ENCODE results near the gene CDK15.
"Not testable (repeated sequence)": the region's sequence is repeated elsewhere in the genome, so short reads cannot be mapped to it uniquely, and the experiment has no call there.

CDK15 gene

DNA sequence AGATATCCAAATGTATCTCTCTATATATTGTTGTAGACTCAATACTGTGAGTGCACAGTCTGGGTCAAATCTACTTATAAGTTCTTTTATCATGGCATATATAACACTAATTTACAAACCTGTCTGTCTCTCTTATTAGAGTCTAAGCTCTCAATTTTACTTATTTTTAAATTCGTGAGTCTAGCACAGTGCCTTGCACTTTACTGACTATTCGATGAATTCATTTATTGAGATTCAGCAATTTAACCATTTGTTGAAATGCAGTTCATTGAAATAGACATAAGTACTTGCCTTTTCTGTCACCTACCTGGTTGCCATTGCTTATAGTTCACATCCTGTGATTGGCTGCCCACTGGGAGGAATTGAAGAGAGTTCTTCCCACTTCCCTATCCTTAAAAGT lies 15.3 kb upstream of the CDK15 start:
- no peak for DNase-seq

DNA sequence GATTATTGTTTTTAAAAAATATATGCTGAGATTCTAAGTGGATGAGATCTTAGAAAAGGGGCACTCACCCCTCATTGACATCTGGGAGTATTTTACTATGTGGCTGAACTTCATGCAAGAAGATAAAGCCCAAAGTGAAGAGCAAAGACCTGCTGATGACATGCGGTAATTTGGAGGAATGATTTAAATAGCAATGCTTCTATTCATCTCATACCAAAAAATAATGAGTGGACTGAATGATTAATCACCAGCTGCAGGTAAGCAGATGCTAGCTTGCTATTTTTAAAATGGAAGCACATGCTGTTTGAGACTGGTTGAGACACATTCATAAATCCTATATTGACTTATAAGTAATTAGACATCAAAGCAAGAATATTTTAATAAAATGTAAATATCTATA lies 12.7 kb upstream of the CDK15 start:
- no peak for DNase-seq

DNA sequence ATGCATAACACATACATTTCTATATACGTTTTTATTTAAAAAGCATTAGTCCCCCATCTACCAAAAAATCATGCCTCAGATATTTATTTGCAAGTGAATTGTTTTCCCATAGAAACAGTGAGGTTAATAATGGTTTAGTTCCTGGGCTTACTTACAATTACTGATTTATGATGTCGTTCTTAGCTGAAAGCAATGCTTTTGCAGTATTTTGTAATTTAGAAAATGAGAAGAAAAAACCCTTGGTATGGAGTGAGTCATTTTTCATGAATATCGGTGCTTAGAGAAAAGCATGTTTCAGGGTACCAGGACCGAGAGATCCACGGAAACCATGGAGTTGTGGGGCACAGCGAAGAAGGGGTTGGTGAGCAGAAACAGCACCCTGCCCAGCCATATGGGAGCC lies 12.0 kb upstream of the CDK15 start:
- DNase-seq: no peak

DNA sequence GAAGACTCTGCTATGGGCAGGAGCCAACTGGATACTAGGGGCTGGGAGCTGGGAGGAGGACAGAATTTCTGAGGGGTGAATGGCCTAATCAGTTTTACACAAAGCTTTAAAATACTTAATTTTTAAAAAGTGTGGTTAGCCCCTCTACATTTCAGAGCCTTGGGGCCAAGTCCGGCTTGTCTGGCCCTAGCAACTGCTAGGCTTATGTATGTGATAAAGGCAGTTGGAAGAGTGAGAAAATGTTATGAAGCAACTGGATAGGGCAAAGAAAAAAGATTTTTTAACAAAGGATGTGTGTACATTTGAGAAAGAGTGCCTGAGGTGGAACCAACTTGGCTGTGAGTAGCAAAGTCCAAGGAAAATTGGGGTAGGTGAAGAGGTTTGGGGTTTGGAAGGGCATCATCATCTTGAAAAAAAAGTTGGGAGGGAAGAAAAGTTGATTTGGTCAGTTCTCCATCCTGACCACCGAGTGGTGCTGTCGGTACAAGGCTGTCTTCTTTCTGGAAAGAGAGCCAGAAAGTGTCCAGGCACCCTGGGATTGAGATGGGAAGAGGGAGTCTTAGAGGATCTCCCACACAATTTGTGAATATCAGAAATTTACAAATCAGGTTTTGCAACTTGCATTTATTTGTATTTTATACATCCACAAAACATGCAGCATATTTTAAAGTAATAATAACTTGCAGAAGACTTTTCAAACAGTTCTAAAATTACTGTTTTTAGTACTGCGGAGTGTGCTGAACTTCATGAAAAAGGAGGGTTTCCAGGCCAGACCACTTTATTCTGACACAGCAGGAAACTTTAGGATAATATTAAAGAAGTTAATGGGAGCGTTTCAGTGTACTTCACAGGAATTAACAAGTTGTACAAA lies 10.5 kb upstream of the CDK15 start:
- no peak for DNase-seq

DNA sequence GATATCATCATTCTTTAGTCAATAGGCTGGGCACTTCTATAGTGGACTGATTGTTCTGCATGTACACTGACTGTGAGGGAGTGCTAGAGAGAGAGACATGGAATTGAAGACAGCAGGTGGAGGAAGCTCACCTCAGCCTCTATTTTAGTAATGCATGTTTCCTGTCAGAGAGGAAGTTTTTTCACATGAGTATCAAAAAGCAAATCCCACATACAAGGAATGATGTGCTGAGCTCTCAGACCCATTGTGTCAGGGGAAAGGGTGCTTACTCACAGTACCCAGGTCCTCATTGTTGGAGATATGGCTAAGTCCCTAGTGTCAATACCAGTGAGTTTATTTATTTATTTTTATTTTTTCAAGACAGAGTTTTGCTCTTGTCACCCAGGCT lies 9.9 kb upstream of the CDK15 start:
- DNase-seq: no peak

DNA sequence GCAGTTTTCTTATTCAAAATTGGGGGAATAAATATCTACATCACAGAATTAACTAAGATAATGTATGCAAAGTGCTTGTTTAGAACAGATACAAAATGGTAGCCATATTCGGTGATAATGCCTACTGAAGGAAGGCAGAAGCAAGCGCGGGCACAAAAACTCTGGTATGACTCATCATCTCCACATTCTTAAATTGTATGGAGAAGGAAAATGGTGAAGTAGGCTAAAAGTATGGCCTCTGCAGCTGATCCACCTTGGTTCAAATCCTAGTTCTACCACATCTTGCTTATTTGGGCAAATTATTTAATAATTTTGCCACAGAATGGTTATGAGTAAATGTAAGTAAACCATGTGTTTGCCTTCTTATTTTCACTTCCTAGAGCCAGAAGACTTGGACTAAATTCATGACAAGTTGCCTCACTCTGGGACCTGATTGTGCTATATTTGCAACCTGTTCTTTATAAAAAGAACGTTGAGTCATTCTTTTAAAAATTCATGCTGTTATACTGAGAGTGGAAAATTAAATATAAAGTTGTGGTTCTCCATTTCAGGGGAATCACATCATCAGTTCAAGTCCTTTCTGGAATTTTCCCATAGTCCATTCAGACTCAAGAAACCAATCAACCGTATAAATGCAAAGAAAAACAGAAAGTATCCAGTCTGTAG lies 9.0 kb upstream of the CDK15 start:
- DNase-seq: no peak

DNA sequence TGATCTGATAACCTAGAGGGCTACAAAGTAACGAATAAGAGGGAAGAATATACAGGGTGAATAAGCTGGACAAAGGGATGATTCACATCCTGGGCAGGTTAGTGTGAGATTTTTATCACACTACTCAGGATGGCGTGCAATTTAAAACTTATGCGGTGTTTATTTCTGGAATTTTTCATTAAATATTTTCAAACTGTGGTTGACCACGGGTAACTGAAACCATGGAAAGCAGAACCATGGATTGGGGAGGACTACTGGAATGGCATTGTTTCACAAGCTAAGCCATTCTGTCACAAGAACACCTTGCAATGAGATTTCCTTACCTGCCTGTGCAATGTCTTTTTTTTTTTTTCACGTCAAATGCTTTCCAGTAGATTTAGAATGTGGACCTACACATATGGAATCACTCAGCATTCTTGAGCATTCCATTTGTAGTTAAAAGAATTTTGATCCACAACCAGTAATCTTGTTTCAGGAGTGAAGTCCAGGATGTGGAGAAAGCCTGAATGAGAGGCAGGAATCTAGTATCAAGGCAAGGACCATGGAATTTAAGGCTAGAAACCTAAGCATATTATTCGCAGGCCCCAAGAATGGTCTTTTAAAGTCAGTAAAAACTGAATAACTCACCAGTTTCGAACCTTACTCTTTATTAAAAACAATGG lies 8.0 kb upstream of the CDK15 start:
- DNase-seq: no peak

DNA sequence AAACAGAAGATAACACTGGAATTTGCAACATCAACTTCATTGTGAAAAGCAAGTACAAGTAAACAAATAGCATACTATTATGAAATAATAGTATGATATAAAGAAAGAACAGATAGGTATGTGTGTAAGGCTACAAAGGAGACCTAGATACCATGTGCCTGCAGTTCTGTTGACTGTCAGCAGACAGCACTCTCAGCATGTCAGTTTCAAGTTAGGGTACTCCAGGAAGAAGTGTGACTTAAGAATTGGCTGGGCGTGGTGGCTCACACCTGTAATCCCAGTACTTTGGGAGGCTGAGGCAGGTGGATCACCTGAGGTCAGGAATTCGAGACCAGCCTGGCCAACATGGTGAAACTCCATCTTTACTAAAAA lies 7.4 kb upstream of the CDK15 start:
- DNase-seq: not testable (repeated sequence)

DNA sequence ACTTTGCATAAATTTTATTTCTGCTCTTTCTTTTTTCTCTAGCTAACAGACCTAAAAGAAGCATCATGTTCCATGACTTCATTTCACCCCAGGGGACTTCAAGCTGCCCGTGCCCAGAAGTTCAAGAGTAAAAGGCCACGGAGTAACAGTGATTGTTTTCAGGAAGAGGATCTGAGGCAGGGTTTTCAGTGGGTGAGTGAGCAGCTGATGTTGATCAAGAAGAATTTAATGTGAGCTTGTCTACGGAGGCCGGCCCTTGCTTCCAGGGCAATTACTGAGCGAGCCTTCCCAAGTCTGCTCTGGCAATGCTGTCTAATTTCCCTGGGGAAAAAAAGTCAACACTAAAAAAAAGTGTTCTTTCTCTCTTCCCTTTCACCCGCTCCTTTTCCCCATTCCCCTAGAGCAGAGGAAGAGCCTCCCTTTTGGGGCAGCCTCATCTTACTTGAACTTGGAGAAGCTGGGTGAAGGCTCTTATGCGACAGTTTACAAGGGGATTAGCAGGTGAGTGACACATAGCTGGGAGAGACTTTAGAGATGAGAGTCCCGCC lies 1.2 kb downstream of the CDK15 start:
- no peak for DNase-seq

DNA sequence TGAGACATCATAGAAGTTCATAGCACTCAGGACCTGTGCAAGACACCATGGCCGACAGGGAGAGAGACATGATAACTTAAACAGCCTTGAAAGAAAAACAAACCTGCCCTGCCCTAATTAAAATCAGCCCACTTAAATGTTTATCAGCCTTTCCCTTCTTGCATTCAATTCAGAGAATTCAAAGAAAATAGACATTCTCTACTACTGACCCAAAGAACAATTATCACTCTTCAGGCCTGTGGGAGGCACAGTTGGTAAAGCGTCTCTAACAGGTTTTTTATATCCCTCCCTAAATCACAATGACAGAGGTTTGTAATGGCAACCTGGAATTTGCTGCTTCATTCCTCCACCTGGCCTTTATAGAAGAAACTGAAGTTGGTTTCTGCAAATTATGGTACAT lies 1.7 kb downstream of the CDK15 start:
- no peak for DNase-seq

DNA sequence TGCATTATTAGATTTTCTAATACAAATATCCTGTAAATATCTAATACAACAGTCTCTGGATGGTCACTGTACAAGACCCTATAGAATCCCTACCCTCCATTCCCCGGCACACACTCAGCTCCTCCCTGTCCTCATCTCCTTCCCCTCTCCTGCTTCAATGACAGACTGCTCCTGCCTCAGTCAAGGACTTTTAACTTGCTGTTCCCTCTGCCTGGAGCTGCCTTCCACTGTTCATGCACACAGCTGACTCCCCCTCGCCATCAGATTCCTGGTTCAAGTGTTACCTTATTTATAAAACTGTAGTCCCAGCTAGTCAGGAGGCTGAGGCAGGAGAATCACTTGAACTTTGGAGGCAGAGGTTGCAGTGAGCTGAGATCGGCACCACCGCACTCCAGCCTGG lies 3.3 kb downstream of the CDK15 start:
- DNase-seq: no peak

DNA sequence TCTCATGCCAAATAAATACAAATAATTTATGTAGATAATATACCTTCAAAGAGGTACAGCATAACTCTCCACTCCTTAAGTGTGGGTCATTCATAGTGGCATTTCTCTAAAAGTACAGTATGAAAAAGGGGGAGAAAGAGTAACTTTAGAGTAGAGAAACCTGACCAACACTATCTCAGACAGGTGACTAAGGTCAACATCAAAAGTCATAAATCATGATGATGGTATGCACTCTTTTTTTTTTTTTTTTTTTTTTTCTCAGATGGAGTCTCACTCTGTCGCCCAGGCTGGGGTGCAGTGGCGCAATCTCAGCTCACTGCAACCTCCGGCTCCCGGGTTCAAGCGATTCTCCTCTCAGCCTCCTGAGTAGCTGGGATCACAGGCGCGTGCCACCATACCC lies 4.3 kb downstream of the CDK15 start:
- not testable (repeated sequence) for DNase-seq

DNA sequence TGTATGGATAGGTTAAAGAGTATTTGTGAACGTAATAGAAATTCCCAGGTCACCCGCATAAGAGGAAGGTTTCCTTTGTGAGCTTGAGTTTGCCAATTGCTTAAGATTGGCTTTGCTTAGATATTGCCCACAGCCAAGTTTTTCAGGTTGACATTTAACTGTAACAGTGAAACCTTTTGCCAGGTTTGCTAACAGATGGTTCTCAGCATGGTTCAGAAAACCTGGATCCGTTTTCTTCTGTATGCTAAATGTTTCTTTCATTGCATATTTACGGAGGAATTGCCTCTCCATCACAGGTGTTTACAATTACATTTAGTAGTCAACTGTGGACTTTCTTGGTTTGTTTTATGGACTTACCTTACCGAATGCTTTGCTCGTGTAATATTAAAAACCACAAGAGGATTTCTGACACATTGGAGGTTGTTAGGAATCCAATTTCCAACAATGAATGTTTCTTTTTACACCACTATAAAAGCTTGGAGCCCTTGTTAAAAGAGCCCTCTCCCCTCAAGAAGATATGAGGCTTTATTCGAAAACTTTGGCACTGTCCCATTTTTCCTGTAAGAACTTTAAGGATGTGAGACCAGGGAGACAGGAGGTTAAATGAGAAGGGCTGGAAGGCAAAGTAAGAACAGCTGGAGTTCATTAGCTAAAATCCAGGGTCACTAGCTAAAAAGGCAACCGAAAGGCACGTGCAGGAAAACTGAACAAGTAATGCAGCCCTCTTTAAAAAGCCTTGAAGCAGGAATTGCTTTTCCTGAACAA lies 7.8 kb downstream of the CDK15 start:
- no peak for DNase-seq

DNA sequence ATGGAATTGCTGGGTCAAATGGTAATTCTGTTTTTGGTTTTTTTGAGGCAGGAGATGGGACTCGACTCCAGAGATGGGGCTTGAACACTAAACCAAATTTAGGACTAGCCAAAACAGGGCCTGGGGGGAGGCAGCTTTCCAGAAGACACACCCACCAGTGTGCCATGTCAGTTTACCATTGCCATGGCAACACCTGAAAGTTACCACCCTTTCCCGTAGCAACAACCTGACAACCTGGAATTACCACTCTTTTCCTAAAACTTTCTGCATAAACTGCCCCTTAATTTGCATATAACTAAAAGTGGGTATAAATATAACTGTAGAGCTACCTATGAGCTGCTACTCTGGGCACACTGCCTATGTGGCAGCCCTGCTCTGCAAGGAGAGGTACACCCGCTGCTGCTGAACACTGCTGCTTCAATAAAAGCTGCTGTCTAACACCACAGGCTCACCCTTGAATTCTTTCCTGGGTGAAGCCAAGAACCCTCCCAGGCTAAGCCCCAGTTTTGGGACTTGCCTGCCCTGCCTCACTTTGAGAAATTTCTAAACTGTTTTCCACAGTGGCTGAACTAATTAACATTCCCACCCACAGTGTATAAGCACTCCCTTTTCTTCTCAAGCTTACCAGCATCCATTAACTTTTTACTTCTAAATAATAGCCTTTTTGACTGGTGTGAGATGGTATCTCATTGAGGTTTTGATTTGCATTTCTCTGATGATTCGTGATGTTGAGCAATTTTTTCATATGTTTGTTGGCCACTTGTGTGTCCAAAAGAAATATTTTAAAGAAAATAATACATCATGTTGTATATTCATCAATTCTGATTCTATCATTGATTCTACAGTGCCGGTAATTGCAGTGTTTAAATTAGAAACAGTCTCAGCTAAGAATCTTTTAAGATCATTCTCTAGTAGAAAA lies 10.6 kb downstream of the CDK15 start:
- DNase-seq: no peak

DNA sequence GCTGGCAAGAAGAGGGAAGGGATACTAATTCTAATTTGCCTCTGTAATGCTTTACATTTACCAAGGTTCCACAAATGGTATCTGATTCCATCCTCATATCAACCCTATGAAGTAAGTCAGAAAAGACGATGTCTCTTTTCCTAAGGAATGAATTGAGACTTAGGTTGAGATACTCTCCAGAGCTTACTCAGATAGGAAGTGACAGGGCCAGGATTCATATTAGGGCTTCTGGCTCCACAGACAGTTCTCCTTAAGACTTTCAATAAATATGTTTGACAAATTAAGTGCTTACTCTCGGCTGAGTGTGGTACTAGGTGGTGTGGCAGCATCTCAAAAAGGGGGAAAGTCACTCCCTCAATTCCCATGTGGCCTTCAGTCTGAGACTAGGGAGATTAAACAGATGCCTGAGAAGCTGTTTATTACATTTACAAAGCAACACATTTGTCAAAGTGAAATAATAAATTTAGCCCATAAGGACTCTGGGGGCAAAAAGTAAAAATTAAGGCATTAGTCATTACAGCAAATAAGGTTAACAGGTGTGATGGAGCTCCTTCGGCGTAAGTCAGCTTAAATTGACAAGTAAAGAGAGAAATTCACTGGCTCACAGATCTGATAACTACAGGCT lies 14.2 kb downstream of the CDK15 start:
- DNase-seq: no peak

DNA sequence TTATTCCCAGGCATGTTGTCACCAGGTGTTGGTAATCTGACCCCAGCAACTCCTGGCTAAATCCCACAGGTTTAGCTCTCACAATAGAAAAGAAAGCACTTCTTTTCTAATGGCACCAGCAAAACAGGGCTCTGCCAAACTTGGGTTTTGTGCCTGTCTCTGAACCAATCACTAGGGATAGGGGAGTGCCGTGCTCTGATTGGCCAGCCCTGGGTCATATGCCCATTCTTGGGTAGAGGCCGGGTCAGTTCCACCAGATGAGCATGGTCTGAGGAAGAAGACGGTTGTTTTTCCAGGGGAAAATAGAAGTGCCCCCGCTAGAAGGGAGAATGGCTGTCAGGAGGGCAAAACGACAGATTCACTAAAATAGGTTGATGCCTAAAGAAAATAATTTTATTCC lies 14.7 kb downstream of the CDK15 start:
- DNase-seq: no peak

DNA sequence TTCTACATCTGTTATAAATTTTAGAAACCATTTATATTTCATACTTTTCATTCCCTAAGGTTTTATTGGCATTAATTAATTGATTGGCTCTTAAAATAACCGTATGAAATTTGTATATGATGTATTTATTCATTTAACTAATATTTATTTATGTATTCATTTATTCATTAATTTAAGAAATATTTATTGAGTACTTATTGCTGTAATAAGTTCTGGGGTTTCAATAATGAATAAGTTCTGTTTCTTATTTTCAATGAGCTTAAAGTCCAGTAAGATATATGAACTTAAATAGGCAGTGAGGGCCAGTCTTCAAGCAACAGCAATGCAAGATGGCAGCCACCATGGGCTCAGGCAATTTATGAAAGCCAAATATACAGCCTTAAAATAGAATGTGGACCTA lies 17.9 kb downstream of the CDK15 start:
- no peak for DNase-seq

DNA sequence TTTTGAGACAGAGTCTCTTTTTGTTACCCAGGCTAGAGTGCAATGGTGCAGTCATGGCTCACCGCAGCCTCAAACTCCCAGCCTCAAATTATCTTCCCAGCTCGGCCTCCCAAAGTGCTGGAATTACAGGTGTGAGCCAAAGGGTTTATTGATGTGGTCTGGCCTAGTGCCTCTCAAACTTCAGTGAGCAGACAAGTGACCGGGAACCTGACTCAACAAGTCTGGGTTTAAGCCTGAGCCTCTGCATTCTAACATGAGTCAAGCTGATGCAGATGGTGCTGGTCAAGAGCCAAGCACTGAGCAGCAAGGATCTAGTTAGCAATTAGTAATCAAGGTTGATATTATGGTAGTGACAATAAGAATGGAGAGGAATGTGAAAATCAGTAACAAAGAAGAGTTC lies 21.3 kb downstream of the CDK15 start:
- no peak for DNase-seq

DNA sequence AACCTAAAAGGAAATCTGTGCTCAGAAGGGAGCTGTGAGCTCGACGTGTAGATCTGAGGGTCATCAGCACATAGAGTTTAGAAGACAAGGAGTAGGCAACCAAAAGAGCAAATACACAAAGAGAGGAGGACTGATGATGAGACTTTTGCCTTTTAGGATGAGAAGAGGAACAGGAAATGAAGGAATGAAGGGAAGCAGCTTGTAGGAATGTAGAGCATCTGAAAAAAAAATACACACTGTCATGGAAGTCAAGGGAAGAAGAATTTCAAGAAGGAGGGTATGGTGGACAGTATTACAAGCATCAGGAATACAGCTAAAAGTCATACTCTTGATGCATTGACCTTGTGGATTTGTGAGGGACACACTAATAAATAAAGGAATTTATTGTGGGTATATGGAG lies 21.9 kb downstream of the CDK15 start:
- no peak for DNase-seq

DNA sequence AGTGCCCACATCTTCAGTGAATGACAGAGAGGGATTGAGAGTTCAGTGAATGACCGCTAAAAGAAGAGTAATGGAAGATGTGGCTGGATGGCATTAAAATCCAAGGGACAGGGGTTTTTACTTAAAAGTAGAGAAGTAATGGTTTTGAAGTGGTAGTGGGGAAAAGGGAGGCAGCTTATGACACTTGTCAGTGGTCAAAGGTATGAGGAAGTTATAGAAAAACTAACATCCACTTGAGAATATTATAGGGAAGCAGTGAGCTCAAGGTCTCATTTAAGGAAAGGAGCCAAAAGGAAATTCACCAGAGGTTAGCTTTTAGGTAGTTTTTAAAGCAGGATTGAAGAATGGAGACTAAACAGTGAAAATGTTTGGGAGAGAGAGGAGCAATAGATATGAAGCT lies 24.3 kb downstream of the CDK15 start:
- no peak for DNase-seq

DNA sequence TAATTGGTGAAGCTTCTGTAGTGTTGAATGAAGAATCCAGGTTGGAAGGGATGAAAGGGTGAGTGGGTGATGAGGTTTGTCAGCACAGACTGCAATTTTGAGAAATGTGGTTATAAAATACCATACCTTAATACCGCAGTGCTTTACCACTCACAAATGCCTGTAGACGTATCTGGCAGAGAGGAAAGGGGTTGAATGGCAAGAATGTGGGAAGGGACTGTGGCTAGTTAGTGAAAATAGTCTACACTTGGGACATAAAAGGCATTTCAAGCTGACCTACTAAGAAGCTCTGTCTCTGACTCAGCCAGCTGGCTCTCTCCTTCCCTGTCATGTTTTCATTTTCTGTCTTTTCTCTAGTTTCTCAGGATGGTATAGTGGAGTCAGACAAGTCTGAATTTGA lies 25.1 kb downstream of the CDK15 start:
- DNase-seq: no peak

DNA sequence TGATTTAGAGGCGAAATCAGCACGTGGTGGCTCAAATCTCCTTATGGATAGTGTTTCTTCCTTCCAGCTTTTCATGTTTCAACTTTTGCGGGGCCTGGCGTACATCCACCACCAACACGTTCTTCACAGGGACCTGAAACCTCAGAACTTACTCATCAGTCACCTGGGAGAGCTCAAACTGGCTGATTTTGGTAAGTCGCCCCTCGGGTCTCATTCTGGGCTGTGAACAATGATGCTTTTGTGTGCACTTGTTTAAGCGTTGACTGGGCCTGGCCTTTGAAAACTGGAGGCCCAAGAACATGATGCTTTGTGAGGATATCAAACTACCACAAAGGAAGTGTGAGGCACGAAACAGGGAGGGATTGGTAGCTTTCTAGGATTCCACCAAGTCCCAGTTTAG lies 27.4 kb downstream of the CDK15 start:
- DNase-seq: no peak
